GM18519 (cell line): ENCODE measurements around the gene RERE.
"Not testable (repeated sequence)": the region's sequence is repeated elsewhere in the genome, so short reads cannot be mapped to it uniquely, and the experiment has no call there.

Experiments used
- ATAC-seq: cut with Tn5 transposase; IDR thresholded peaks from one replicate; pipeline ENCODE4 v1.9.1; 2021; ENCODE audit warnings: mild to moderate bottlenecking, moderate library complexity; ENCODE audit not compliant: unreplicated experiment, low FRiP score

RERE gene

DNA sequence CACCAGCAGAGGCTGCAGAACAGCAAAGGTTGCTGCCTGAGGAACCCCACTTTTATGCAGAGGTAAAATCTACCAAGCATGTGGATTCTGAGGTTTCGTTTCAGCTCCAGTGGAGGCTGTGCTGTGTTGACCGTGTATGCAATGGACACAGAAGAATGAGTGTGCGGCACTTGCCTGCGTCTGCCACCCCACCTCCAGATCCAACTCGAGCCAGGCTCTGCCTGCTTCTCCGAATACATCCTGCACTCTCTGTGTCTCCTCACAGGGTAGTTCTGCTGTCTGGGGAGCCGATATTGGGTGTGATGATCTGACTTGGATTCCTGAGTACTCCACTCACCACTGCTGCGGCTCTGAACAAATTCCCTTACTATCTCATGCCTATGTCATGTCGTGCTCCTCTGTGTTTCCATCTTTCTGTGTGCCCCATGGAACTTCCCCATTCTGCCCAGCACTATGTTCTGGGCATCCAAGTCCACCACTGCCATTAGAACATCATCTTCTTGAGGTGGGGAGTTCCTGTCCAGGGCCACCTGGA, 369.8 kb downstream of the RERE start:
- no peak for ATAC-seq

DNA sequence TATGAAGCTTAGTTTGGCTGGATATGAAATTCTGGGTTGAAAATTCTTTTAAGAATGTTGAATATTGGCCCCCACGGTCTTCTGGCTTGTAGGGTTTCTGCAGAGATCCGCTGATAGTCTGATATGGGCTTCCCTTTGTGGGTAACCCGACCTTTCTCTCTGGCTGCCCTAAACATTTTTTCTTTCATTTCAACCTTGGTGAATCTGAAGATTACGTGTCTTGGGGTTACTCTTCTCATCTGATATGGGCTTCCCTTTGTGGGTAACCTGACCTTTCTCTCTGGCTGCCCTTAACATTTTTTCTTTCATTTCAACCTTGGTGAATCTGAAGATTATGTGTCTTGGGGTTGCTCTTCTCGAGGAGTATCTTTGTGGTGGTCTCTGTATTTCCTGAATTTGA, 371.3 kb downstream of the RERE start:
- not testable (repeated sequence) for ATAC-seq

DNA sequence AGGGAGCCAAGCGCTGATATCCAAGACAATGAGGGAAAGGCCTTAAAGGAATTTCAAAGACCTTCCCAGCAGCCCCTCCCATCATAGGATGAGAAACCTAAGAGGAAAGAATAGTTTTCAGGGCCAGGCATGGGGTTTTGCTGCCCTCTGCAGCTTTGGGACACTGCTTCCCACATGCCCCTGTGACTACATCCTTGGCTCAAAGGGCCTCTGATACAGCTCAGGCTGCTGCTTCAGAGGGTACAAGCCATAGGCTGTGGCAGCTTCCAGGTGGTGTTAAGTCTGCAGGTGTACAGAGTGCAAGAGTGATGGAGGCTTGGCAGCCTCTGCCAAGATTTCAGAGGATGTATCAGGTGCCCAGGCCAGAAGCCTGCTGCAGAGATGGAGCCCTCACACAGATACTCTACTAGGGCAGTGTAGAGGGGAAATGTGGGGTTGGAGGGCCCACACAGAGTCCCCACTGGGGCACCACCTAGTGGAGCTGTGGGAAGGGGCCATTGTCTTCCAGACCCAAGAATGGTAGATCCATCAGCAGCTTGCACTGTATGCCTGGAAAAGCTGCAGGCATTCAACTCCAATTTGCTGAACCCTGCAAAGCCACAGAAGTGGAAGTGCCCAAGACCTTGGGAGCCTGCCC, 373.8 kb downstream of the RERE start:
- ATAC-seq, result no peak

DNA sequence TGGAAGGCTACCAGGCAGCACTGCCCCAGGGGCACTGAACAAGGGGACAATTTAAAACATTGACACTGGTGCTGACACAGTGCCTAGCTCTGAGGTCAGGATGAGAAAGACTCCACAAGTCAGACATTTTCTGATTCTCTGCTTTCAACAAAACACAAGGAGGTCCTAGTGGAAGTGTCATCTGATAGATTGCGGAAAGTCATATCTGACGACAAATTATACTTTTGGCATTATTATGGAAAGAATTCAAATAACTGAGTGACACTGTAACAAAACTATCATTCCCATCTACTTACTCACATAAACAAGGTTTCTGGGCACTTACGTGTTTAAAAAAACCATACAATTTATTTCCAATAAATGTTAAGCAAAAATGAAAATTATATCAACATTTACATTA, 376.0 kb downstream of the RERE start:
- ATAC-seq, result no peak

DNA sequence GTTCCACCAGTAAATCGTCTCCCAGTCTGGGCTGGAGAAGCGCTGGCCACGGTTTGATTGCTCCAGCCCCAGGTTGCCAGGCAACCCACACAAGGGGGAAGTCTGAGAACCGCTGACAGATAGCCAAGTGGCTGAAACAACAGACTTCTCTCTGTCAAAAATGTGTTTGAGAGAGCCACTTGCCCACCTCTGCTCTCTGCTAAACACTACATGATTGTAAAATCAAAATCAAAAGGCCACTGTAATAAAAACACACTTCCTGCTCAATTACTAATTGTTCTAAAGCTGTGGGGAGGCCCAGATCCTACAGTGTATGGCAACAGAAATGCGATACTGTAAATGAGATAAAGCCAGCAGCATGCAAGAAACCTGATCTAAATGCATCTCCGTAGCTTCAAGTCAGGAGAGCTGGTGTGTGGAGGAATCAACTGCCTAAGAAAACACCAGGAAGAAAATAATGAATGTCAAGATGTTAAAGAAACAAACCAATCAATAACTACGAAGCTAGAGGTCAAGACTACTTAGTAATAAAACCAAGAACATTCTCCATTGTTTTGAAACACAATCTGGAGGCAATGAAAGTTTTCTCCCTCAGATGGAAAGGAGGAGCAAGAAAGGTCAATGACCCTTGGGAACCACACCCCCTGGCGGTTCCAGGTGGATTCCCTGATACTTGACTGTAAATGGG, 378.3 kb downstream of the RERE start:
- ATAC-seq, result no peak

DNA sequence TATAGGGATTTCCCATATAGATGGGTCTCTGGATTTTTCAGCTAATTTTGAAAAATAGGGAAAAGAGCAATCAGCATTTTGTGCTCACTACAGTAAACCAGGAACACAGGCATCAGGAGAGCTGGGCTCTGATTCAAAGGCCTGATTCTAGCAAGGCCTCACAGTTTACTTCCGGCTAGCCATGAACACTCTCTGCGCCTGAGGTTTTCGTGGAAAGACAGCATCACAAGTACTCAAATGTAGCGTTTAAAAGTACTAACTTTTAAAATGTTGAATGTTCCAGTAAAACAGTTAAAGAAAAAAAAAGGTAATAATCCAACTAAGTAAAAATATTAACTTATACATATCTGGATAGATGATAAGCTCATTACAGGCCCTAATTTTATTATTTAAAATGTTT, 379.0 kb downstream of the RERE start:
- no peak for ATAC-seq

DNA sequence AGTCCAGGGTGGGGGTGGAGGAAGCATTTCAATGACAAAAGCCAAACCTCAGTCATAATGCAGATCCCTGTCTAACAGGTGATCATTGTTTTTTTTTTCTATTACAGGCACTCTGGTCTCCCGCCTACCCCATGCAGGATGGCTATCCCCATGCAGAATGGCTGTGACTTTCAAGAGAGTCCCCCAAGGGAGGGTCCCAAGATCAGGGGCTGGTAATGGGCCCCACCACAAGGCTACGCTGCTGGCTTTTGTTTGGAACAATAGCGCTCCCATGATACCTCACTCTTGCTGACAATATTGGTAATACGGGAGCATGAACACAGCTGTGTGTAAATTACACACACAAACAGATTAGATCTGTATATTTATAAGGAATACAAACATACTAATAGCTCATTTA, 380.1 kb downstream of the RERE start:
- no peak for ATAC-seq

DNA sequence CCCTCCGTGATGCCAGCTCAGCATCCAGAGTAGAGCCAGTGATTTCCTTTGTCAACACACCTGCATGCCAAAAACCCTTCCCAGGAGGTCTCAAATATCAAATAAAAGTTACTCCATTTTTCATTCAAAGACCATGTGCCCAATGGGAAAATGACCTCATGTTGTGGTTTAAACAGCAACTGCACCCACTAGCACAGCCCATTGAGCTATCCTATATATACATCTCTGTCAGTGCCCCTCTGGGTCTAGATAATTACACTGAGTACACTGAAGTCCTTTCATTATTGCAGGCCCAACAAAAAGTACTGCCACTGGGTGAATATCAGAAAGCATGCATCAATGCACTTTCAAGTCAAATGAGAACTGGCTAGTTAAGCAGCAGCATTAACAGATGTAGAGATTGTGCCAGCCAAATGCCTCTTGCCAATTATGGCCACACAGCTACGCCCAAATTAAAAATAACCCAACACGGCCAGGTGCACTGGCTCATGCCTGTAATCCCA, 381.8 kb downstream of the RERE start:
- ATAC-seq, result no peak

DNA sequence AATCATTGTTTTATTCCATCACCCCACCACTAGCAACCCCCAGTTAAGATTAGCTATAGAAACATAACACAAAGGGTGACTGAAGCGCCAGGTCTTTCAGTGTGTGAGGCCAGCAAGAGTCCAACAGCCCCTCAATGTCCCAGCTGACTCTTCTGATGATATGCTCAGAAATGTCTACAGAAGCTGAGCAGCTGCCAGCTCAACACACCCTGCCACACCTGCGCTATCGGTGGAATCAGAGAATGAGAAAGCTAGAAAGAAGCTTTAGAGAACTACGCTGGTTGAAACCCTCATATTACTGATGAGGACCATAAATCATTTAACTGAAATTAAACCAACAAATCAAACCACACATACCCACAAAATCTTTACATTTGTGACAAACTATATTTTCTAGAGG, 383.3 kb downstream of the RERE start:
- ATAC-seq, result no peak

DNA sequence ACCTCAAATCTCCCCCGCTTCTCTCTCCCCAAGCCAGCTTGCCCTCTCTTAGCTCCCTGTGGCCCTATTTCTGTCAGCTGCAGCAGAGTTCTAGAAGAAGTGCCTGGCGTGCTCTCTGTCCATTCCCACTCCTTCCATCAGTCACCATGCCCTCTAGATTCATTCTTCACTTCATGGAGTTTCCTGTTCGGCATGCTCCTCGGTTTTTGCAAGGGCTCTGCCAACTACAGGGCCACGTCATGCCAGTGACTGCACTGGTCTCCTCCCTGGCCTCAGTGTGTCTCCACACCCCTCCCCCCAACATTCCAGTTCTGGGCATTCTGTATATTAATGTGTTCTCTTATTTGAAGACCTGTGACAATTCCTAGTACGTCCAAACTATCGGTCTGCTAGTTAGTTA, 385.7 kb downstream of the RERE start:
- no peak for ATAC-seq

DNA sequence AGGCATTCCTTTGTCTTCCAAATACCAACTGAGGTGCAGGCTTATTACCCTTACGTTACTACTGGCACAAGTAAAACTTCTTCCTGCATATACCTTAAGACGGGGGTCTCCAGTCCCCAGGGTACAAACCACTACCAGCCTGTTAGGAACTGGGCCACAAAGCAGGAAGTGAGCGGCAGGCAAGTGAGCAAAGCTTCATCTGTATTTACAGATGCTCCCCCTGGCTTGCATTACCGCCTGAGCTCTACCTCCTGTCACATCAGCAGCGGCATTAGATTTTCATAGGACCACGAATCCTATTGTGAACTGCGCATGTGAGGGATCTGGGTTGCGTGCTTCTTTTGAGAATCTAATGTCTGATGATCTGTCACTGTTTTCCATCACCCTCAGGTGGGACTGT, 386.4 kb downstream of the RERE start:
- no peak for ATAC-seq

DNA sequence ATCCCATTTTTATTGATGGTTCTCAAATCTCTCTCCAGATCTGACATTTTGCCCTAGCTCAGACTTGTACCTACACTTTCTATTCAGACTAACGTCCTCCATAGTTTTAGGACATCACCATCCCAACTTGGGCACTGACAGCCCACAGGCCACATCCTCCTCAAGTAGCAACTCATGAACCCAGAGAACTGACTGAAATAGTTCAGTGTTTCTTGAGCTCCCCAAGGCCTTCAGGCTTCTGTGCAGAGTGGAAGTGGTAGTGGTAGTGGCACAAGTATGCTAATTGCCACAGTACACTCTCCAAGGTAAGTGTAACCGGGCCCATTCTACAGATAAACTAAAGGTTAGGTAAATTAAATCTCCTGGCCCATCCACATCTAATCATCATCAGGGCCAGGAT, 387.0 kb downstream of the RERE start:
- ATAC-seq, result no peak

DNA sequence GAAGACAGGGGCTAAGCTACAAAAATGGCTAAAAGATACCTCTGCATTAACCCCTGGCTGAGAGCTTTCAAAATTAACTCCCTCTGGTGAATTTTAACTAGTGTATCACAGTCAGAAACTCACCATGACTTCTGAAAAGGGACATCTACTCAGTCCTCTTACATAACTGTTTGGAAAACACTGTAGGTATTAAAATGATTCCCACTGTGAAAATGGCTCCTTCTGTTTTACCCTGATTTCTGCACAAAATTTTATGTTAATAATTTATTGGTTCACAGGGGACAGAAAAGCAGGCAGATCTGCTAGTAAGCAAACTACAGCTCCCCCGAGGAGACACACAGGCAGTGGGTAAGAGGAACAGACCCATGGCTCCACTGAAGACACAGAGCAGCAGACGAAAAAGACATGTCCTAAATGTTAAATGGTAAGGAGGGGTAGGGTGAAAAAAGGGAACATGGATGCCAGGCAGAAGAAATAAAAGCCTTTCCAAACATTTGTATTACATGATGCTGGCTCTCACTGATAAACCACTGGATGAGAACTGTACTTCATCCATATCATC, 387.8 kb downstream of the RERE start:
- no peak for ATAC-seq

DNA sequence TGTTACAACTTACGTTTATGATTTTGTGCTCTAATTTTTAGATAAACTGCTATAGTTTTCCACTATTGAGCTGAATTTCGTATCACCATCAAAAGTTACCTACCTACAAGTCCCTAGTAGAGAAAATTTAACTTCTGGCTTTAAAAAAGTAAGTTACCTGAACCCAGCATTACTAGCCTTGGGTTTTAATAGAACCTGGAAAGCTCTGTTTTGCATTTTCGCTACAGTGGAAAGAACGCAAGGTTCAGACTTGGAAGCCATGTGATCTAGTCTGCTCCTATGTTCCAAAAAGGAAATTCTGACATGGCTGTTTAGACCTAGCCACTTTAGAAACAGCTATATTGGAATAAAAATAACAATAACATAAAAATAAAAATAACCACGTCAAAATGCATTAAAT, 389.0 kb downstream of the RERE start:
- no peak for ATAC-seq

DNA sequence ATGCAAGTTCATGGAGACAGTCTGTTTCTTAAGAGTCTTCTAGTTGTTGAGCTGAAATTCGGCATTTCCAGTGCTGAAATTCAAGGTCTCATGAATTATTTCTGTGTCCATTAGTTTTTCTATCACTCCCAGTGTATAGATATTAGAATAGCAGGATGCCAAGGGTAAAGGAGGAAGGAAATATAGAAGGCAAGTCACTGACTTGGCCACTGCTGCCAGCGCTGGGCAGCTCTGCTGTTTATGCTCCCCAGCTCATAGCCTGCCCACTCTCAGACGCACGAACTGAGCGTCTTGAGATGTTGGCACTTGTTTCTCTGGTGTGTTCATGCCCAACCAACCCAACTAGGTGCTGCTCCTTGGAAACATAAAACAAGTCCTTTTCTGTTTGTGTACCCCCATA, 389.5 kb downstream of the RERE start:
- no peak for ATAC-seq

DNA sequence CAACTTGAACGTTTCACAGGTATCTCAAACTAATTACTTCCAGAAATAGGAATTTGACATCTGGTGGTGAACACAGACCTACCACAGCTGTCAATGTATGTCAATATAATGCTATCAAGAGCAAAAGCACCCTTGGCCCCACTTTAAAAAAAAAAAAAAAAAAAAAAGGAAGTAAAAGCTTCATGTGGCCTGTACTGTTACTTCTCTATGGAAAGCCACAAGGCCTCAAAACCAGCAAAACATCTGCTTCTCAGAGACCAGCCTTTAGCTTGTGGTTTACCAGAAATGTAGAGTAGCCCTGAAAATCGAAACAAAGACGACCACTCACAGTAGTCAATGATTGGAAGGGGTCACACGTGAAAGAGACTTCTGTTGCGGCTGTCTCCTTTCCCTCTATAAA, 389.9 kb downstream of the RERE start:
- no peak for ATAC-seq

DNA sequence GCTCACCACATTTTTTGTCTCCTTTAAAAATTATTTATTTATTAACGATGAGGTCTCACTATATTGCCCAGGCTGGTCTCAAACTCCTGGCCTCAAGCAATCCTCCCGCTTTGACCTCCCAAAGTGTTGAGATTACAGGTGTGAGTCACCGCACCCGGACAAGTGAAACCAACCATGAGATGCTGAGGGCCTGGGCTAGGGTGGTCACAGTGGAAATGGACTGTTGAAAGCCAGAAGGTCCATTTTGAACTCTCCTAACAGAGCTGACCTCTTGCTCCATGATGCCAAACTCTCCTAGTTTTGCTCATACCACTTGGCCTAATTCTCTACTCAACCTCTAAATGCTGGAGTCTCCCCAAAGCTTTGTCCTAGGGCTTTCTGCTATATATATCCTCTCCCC, 390.4 kb downstream of the RERE start:
- no peak for ATAC-seq

DNA sequence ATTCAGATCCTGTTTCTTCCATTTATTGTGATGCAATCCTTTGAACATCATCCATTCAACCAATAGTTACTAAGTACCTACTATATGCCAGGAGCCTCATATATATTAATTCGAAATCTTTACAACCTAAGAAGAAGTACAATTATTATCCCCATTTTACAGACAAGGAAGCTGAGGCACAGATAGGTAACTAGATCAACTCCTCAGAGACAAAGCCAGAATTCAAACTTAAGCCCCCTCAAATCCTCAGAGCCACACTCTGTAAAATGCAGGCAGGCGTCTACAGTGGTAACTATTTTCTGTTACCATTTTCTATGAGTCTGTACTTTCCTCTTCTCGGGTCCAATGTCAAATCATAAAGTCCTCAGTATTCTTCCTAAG, 391.7 kb downstream of the RERE start:
- no peak for ATAC-seq

DNA sequence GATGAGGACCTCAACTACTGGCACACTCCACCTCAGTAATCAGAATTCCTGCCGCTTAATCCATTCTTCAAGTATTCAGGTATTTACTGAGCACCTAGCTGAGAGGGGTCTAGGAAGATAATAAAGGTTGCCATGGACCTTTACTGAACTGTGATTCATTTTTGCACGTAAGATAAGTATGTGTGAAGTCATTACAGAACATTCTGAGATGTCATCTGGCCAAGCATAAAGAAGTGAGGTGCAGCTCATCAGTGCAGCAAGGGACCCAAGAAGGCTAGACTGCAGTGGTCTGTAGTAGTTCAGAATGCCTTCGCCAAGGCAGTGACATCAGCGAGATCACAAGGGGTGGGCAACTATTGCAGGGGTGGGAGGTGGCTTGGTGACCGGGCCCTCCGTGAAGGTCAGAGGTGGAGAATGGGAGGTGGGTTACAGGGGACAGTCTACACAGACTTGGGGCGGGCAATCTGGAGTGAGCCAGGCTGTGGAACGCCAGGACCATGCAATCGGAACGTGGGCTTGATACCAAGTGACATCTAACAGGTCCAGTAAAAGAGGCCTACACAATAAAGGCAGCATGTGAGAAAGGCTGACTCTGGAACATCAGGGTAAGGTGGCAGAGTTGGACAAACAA, 392.2 kb downstream of the RERE start:
- no peak for ATAC-seq

DNA sequence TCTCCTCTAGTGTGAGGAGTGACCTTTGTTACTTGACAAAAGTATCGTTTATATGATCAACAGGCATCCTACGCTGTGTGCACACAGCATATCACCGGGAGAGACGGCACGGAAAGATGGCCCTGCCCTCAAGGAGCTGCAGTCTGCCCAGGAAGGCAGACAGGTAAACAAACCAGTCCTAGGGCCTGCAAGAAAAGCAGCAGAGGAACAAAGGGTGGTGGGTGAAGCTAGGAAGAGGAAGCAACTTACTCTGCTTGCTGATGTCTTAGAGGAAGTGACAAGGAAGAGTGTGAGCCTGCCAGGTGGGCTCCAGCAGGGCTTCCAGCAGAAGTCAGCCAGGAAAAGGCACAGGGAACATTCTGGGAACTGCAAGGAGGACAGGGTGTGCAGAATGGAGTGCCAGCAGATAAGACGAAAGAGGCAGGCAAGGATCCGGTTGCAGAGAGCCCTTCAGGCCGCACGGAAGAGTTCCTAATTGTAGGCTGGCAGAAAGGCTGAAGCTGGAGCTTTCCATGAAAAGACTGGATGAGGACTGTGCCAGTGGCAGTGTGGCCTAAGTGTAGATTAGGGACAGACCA, 392.8 kb downstream of the RERE start:
- ATAC-seq, result no peak
